Loucy (cell line): ENCODE results near the gene KLF16.

ENCODE experiments used
- CTCF ChIP-seq: fragments of 200-600 bp; sonication (generic); conservative IDR thresholded peaks from 2 replicates; pipeline ENCODE4 v1.5.1; 2014; ENCODE audit warnings: mild to moderate bottlenecking, antibody characterized with exemption, low read length
- EZH2phosphoT487 ChIP-seq: fragments of 200-600 bp; IDR thresholded peaks from 2 replicates; pipeline ENCODE4 v1.6.1; 2018; ENCODE audit warnings: antibody characterized with exemption, mild to moderate bottlenecking, moderate library complexity, borderline replicate concordance

- TF ChIP-seq CTCF (peak; percentile 37), EZH2phosphoT487 (no peak)
These were observed 51.4 kb downstream of the KLF16 start, which contains the start of gene ATP8B3 for GRCh38 chr19:1811942-1812425.
